ENCODE results near the gene NUFIP1. TPM values are rescaled to one million over a fixed set of nuclear protein-coding genes. Genes with fewer than 3 reads are reported as not detected.

Gene NUFIP1
- total RNA-seq: 1 to 10 TPM; 3.4 to 5.3 (median 4.5) TPM

GRCh38 chr13:44989071-44989889 is at the start of gene NUFIP1, which contains the start of gene GPALPP1:
NUFIP1 (minus strand) TSS chr13:44989471; CDS start chr13:44989436, 35 bp downstream.
GPALPP1 (plus strand) TSS chr13:44989538; CDS start chr13:44989655, 117 bp downstream.
- peak; percentile 80 to 81 for TF ChIP-seq POLR2A (IDR thresholded peaks at IDR 0.05)
- TF ChIP-seq, protein P1, sequence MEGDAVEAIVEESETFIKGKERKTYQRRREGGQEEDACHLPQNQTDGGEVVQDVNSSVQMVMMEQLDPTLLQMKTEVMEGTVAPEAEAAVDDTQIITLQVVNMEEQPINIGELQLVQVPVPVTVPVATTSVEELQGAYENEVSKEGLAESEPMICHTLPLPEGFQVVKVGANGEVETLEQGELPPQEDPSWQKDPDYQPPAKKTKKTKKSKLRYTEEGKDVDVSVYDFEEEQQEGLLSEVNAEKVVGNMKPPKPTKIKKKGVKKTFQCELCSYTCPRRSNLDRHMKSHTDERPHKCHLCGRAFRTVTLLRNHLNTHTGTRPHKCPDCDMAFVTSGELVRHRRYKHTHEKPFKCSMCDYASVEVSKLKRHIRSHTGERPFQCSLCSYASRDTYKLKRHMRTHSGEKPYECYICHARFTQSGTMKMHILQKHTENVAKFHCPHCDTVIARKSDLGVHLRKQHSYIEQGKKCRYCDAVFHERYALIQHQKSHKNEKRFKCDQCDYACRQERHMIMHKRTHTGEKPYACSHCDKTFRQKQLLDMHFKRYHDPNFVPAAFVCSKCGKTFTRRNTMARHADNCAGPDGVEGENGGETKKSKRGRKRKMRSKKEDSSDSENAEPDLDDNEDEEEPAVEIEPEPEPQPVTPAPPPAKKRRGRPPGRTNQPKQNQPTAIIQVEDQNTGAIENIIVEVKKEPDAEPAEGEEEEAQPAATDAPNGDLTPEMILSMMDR (IDR thresholded peaks at IDR 0.05 in 4 of 5, conservative IDR thresholded peaks at IDR 0.05 in 1 of 5): peak in 3 of 5 experiments; percentile 15 to 31 (median 18)
- peak within 1 kb of the TSS; percentile 93 to 99 (median 94) for H3K27ac ChIP-seq
- peak within 1 kb of the TSS; percentile 89 to 99 (median 94) for H3K4me3 ChIP-seq
- intact Hi-C loops (cut with DNase I; ENCODE audit: low total_unique reads): no loop called here
- peaks cover 0 to 6% of the 10 kb centered on the region in 2 donors for H3K36me3 ChIP-seq
- no peaks in the 10 kb centered on the region for H3K27me3 ChIP-seq
- in situ Hi-C loops (cut with MboI; ENCODE audit: low sequenced_read_pairs in 4 of 4): loop anchor here in 3 of 4 donors (25.0 kb wide), 1 partner anchor 1077 kb away; no protein-coding TSS in a partner anchor
- no peaks in the 10 kb centered on the region for H3K9me3 ChIP-seq
- DNase-seq (peak; percentile 92 to 94), ATAC-seq (peak; percentile 99)
- peaks cover 33 to 34% of the 10 kb centered on the region in 2 donors for H3K4me1 ChIP-seq

GRCh38 chr13:45036206-45036605 is 46.9 kb upstream of the NUFIP1 start:
- no peak for DNase-seq
- H3K9me3 ChIP-seq: no peaks in the 10 kb centered on the region
- no peaks in the 10 kb centered on the region for H3K4me1 ChIP-seq
- in situ Hi-C loops (cut with MboI; ENCODE audit: low sequenced_read_pairs in 4 of 4): loop anchor here in 1 of 4 donors (25.0 kb wide), 1 partner anchor 476 kb away; no protein-coding TSS in a partner anchor
- intact Hi-C loops (cut with DNase I; ENCODE audit: low total_unique reads): no loop called here
- no peaks in the 10 kb centered on the region for H3K27me3 ChIP-seq
- no peak overlapping the region for H3K27ac ChIP-seq
- H3K36me3 ChIP-seq: peaks cover 0 to 10% of the 10 kb centered on the region in 2 donors
- ATAC-seq: no peak
- no peak for TF ChIP-seq POLR2A (IDR thresholded peaks at IDR 0.05)
- TF ChIP-seq, protein P1 (IDR thresholded peaks at IDR 0.05 in 4 of 5, conservative IDR thresholded peaks at IDR 0.05 in 1 of 5): no peak
- no peak overlapping the region for H3K4me3 ChIP-seq

- no peak for ATAC-seq
- TF ChIP-seq, protein P1 (IDR thresholded peaks at IDR 0.05 in 4 of 5, conservative IDR thresholded peaks at IDR 0.05 in 1 of 5): no peak
- TF ChIP-seq POLR2A (IDR thresholded peaks at IDR 0.05): no peak
- DNase-seq: no peak
- intact Hi-C loops (cut with DNase I; ENCODE audit: low total_unique reads): no loop called here
- Histone ChIP-seq H3K27me3 (no peaks in the 10 kb centered on the region), H3K9me3 (no peaks in the 10 kb centered on the region), H3K4me1 (no peaks in the 10 kb centered on the region), H3K27ac (no peak overlapping the region), H3K4me3 (no peak overlapping the region), H3K36me3 (peaks cover 0 to 10% of the 10 kb centered on the region in 2 donors)
- in situ Hi-C loops (cut with MboI; ENCODE audit: low sequenced_read_pairs in 4 of 4): loop anchor here in 1 of 4 donors (25.0 kb wide), 1 partner anchor 478 kb away; no protein-coding TSS in a partner anchor
Measured at GRCh38 chr13:45034342-45034741, 45.1 kb upstream of the NUFIP1 start.

DNA sequence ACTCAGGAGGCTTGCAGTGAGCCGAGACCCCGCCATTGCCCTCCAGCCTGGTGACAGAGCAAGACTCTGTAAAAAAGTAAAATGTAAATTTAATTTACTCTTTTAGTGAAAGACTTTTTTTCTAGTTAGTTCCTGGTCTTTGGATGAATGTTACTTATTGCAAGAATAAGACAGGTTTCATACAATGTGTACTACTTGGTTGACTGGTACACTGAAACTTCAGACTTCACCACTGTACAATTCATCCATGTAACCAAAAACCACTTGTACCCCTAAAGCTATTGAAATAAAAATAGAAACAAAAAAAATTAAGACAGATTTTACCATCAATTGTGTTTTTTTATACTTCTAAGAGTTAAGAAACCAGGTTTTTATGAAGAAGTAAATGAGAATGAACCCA is 35.6 kb upstream of the NUFIP1 start:
- DNase-seq (no peak), ATAC-seq (no peak)
- H3K27ac ChIP-seq: no peak overlapping the region
- H3K4me3 ChIP-seq: no peak overlapping the region
- TF ChIP-seq POLR2A (IDR thresholded peaks at IDR 0.05): no peak
- TF ChIP-seq, protein P1 (IDR thresholded peaks at IDR 0.05 in 4 of 5, conservative IDR thresholded peaks at IDR 0.05 in 1 of 5): no peak
- H3K9me3 ChIP-seq: no peaks in the 10 kb centered on the region
- H3K36me3 ChIP-seq: peaks cover 0 to 64% of the 10 kb centered on the region in 2 donors
- intact Hi-C loops (cut with DNase I; ENCODE audit: low total_unique reads) (no loop called here), in situ Hi-C loops (cut with MboI; ENCODE audit: low sequenced_read_pairs in 4 of 4) (loop anchor here in 1 of 4 donors (25.0 kb wide), 1 partner anchor 487 kb away; no protein-coding TSS in a partner anchor)
- H3K4me1 ChIP-seq: no peaks in the 10 kb centered on the region
- no peaks in the 10 kb centered on the region for H3K27me3 ChIP-seq
